Fibroblast of peridontal ligament (primary cell): ENCODE data around the gene TLX1.
"Not testable (repeated sequence)": the region's sequence is repeated elsewhere in the genome, so short reads cannot be mapped to it uniquely, and the experiment has no call there.

Experiments used
- DNase-seq: peaks from one replicate; pipeline ENCODE4 v3.0.0-alpha.2; 2010; ENCODE audit errors: extremely low read depth

The TLX1 gene

DNA sequence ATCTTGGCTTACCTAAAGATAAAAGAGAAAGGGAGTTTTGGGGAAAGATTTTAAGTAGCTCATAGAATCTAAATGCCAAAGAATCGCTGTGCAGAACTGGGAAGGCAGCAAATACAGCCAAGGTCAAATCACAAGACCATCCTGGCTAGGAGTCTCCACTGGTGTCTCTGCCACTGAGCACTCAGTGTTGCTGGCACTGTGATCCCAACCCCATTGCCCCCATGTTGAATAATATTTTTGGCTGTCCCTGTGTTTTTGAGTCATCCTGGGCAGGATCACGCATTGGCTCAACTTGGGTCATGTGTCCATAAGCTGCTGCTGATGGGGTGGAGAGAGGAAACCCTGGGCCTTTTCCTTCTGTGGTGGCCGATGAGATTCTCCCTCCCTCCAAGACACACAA is 21.2 kb downstream of the TLX1 start:
- DNase-seq, result no peak

DNA sequence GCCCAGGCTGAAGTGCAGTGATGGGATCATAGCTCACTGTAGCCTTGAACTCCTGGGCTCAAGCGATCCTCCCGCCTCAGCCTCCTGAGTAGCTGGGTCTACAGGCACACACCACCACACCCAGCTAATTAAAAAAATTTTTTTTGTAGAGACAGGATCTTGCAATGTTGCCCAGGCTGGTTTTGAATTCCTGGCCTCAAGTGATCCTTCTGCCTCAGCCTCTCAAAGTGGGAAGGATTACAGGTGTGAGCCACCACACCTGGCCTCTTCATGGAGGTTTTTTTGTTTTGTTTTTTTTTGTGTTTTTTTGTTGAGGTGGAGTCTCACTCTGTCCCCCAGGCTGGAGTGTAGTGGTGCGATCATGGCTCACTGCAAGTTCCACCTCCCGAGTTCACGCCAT is 23.4 kb downstream of the TLX1 start:
- not testable (repeated sequence) for DNase-seq

DNA sequence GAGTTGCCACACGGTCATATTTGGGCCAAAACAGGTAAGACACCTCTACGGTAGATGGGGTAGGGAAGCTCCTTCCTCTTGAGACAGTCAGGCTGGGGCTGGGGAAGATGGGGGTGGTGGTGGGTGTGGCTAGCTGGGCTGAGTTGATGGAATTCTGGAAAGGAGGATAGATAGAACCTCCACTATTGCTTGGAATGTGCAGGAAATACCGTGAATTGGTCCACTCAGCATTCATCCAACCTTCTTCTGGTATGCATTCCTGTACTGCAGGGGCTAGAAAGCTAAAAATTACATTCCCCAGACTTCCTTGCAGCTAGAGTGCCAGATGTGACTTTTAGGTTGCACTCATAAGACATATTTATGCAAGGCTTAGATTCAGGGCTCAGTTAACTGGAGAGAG is 24.8 kb downstream of the TLX1 start:
- DNase-seq, result no peak

DNA sequence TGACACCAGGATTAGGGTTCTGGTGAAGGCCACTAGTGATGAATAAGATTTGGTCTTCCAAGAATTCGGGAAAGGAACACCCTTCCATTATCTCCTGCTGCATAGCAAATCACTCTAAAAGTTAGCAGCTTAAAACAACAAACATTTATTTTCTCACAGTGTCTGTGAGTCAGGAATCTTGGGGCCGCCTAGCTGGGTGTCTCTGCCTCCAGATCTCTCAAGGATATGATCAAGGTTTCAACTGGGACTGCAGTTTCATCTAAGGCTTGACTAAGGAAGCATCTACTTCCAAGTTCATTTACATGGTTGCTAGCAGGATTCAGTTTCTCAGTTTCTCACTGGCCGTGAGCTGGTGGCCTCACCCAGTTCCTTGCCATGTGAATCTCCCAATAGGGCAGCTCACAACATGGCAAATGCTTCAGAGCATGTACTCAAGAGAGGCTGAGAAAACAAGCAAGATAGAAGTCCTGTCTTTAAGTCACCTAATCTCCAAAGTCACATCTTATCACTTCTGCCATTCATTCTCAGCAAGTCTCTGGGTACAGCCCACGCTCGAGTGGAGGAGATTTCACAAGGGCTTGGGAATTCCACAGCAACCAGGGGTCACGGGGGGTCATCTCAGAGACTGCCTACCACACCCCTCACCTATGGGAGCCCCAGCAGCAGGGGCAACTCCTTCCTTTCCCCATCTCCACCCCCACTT is 26.8 kb downstream of the TLX1 start:
- no peak for DNase-seq

DNA sequence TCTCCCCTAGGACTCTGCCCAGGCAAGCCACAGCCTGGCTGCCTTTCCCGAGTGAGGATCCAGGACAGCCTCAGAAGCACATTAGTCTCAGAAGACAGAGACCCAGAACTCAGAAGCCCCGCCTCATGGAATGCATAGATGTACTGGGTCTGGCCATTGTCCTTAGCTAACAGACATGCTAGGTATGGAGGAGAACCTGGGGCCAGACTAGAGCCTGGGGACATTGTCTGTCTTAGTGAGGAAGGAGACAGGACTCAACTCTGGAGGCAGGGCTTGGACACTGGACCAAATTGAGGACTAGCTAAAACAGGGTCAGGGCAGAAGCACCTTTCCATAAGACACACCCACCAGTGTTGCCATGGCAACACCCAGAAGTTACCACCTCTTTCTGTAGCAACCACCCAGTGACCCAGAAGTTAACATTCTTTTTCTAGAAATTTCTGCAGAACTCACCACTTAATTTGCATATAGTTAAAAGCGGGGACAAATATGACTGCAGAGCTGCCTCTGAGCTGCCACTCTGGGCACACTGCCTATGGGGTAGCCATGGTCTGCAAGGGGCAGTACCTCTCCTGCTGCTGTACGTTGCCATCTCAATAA is 27.5 kb downstream of the TLX1 start:
- no peak for DNase-seq

DNA sequence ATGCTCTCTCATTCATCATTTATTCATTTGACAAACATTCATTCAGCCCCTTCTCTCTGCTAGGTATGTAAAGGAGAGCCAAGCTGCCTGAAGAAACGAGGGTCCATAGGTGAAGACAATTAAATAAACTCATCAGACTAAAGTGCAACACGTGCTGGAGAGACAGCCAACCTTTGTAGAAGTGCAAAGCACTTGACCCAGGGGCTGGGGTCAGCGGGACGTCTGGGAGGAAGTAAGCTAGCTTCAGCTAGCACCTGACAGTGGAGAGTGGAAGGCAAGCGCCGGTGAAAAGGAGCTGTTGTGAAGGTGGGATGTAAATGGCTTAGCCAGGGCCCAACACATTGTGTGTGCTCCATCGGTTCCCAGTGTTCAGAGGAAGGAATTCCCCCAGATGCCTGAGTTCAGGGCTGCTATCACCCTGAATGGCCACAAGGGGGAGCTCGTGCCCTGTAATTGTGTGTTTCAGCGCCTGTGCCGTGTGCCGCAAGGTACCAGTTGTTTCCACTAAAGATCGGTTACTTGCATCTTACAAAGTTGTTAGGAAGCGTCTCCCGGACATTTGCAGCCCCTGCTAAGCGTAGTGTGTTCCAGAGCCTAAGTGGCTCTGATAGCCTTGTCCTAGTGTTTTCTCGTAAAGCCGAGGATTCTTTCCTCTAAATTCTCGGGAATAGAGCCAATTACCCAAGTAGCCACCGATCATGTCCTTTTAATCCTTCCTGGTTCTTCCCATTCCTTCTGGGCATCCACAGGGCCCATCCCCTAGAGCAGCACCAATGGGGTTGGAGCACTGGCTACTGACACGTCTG is 30.6 kb downstream of the TLX1 start:
- DNase-seq, result peak; percentile 78

DNA sequence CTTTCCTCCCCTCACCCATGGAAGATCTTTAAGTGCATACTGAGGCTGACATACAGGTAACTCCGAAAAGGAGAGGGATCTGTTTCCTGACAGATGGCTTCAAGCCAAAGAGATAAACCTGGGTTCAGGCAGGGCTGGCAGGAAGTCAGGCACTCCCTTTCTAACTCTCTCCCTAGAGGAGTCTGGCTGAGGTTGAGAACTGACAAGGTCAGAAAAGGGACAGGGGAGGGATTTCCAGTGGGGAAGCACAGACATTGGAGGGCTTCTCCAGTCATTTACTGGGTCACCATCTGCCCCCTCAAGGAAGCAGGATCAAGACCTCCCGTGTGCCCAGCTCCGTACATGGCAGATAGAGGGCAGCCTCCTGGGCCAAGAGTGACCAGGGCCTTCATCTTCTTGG is 31.6 kb downstream of the TLX1 start:
- DNase-seq, result no peak

DNA sequence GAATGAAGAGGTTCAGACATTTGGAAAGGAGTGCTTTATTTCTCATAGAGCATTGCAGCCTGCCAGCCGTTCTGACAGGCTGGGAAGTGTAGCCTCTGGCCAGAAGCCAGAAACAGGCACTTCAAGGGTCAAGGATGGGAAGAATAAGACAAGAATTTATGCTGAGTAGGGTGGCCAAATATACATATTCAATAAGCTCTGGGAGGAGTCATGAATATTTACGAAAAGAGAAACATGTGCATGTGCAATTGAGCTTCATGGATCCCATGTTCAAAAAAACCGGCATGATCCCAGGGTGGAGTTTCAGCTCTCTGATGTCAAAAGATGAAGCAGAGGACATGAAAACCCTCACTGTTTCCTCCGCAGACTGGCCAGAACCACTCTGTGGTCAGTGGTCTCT is 32.9 kb downstream of the TLX1 start:
- DNase-seq, result no peak

DNA sequence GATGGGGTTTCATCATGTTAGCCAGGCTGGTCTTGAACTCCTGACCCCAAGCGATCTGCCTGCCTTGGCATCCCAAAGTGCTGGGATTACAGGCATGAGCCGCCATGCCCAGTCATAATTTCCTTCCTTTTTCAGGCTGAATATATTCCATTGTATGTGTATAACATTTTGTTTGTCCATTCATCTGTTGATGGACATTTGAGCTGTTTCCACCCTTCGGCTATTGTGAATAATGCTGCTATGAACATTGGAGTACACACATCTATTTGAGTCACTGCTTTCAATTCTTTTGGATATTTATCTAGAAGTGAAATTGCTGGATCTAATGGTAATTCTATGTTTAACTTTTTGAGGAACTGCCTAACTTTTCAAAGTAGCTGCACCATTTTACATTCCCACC is 34.6 kb downstream of the TLX1 start:
- DNase-seq, result no peak

DNA sequence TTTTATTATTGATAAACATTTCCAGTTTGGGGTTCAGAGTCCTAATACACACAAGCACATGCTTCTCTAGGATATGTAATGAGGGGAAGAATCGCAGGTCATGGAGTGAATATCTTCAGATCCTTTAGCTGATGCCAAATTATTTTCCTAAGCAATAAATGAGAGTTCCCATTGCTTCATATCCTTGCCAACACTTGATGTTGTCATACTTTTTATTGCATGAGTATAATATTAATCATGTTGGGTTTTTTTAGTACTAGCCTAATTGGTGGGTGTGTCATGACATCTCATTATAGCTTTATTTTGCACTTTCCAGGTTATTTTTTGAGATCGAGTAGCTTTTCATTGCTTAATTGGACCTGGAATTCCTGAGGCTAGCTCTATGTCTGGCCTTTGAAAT is 35.3 kb downstream of the TLX1 start:
- DNase-seq, result no peak

DNA sequence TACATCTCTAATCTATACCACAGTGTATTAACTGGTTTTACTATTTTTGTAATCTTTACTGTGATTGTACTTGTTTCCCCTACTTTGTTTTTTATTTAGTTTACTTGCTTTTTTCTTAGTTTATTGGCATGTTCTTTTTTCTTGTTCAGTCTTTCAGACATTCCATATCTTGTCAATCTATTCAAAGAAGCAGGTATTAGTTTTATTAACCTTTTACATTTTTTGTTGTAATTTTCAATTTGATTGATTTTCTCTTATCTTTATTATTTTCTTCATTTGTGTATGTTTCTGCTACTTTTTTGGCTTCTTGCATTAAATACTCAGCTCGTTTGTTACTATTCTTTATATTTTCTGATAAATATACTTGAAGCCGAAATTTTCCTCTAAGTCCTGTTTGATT is 41.6 kb downstream of the TLX1 start:
- DNase-seq, result no peak

DNA sequence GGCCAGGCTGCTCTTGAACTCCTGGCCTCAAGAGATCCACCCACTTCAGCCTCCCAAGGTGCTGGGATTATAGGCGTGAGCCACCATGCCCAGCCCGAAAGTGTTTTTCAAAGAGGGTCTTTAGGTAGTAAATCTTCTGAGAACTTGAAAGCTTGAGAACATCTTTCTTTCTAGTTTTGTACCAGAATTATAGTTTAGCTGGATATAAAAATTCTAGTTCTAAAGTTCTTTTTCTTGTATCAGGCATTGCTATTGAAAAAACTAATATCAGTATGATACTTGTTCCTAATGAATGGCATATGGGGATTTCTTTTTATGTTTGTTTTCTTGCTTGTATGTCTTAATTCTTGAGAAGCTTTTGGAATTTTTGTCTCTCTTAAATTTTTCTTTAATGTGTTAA is 43.2 kb downstream of the TLX1 start:
- DNase-seq, result no peak

DNA sequence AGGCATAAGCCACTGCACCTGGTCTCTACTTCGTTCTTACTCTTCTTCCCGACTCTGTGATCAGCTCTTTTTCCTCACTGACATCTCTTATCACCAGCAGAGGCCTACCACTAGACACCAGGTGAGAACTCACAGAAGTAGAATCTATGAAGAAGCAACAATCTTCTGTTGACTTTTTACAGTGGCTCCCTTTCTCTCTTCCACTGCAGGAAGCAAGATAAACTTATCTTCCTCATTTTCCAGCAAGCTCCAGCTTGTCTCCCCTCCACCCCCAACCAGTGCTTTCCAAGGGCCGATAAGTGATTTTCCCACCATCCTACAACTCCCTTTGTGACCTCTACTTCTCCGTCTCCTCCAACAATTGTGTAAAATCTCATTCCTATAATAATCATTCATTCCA is 45.5 kb downstream of the TLX1 start:
- DNase-seq, result no peak

DNA sequence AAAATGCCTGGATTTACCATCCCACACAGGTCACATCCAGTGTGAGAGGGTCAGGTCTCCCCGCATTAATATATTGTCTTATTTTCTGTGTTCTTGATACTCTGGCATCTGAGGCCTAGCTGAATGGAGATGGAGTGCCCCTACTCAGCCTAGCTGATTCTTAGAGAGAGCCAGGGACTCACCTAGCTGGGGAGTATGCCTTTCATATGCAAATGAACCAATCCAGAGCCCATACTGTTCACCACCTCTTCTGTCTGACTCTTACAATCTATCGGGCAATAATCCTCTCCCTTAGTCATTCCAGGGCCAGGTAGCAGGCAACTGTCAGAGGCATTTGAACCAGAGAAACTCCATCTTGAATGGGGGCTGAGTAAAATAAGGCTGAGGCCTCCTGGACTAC is 51.8 kb downstream of the TLX1 start:
- no peak for DNase-seq

DNA sequence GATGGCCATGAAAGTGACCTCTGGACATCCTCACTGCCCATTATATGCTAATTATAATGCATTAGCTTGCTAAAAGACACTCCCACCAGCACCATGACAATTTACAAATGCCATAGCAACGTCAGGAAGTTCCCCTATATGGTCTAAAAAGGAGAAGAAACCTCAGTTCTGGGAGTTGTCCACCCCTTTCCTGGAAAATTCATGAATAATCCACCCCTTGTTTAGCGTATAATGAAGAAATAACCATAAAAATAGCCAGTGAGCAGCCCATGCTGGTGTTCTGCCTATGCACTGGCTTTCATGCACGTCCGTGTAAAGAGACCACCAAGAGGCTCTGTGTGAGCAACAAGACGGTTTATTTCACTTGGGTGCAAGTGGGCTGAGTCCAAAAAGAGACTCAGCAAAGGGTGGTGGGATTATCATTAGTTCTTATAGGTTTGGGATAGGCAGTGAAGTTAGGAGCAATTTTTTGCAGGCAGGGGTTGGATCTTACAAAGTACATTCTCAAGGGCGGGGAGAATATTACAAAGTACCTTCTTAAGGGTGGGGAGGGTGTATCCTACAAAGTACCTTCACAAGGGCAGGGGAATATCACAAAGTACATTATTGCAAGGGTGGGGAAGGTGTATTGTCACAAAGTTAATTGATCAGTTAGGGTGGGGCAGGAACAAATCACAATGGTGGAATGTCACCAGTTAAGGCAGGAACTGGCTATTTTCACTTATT is 52.5 kb downstream of the TLX1 start:
- no peak for DNase-seq
